Activated T-helper 17 cell treated with anti-CD3 and anti-CD28 coated beads, Interleukin-2, amount 50 U/mL, for 72 hours (primary cell): Measurements from ENCODE around the gene CHST5. TPM values are rescaled to one million over a fixed set of nuclear protein-coding genes. Genes with fewer than 3 reads are reported as not detected.

Experiments
- ATAC-seq: fragments of 150-1000 bp; cut with Tn5 transposase; replicated peaks from 2 replicates; pipeline ENCODE4 v1.10.0; 2021; ENCODE audit warnings: mild to moderate bottlenecking, moderate library complexity
- H3K27ac Mint-ChIP-seq: one replicate; pipeline ENCODE4 v1.8.0; 2022; ENCODE audit warnings: mixed read lengths
- H3K27me3 Mint-ChIP-seq: one replicate; pipeline ENCODE4 v1.8.0; 2022; ENCODE audit warnings: mixed read lengths
- H3K36me3 Mint-ChIP-seq: one replicate; pipeline ENCODE4 v1.8.0; 2022; ENCODE audit warnings: low read depth, mild to moderate bottlenecking, mixed read lengths
- H3K4me1 Mint-ChIP-seq: one replicate; pipeline ENCODE4 v1.8.0; 2022; ENCODE audit warnings: mixed read lengths
- H3K4me3 Mint-ChIP-seq: one replicate; pipeline ENCODE4 v1.8.0; 2022; ENCODE audit warnings: mild to moderate bottlenecking, mixed read lengths
- H3K9me3 Mint-ChIP-seq: one replicate; pipeline ENCODE4 v1.8.0; 2022; ENCODE audit warnings: mixed read lengths
- total RNA-seq, 2 donors: library from RNA; stranded (reverse); gene quantifications; one replicate each; pipeline ENCODE4 v1.2.3, GENCODE V29; 2022

Gene CHST5
- not detected for total RNA-seq

DNA sequence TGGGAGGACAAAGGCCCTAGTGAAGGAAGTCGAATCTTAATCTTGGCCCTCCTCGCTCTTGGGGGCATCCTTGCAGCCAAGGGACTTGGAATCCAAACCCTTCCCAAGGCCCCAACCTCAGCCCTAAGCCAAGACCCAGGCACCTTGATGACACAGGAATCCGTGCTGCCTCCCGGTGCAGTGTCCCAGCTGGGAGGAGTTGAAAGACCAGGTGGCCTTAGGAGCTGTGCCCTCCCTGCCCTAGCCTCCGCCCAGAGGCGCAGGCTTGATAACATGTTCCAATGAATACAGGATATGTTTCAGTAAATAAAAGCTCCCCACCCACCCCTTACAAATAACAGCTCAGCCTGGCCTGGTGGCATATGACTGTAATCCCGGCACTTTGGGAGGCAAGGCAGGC, at the start of gene CHST5:
Gene CHST5, minus strand, starts transcription at position 208 of the 400 bp plus-strand sequence. CDS start 5,724 bp downstream, outside the sequence.
- Mint-ChIP-seq H3K27ac (no peak within 1 kb of the TSS), H3K4me1 (no peaks in the 10 kb centered on the region), H3K27me3 (no peaks in the 10 kb centered on the region), H3K36me3 (no peaks in the 10 kb centered on the region), H3K9me3 (no peaks in the 10 kb centered on the region), H3K4me3 (no peak within 1 kb of the TSS)
- no peak for ATAC-seq

DNA sequence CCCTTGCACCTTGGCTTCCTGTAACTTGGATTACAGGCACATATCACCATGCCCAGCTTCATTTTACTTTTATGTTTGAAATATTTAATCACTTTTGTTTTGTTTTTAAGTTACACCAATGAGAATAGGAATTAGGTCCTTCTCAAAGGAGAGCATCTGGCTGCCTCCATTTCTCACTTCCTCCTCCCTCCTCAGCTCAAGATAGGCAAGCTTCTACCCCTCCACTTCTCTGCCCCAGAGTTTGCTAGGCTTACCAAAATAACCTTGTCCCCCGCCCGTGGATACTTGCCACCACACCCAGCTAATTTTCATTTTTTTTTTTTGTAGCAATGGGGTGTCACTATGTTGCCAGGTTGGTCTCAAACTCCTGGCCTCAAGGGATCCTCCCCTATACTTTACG, 48.2 kb upstream of the CHST5 start:
- ATAC-seq, result no peak
- H3K36me3 Mint-ChIP-seq, result peaks cover 28% of the 10 kb centered on the region
- H3K27ac Mint-ChIP-seq, result peak overlapping the region; percentile 26
- no peak overlapping the region for H3K4me3 Mint-ChIP-seq
- H3K4me1 Mint-ChIP-seq, result peaks cover 14% of the 10 kb centered on the region
- H3K9me3 Mint-ChIP-seq, result no peaks in the 10 kb centered on the region
- H3K27me3 Mint-ChIP-seq, result no peaks in the 10 kb centered on the region

DNA sequence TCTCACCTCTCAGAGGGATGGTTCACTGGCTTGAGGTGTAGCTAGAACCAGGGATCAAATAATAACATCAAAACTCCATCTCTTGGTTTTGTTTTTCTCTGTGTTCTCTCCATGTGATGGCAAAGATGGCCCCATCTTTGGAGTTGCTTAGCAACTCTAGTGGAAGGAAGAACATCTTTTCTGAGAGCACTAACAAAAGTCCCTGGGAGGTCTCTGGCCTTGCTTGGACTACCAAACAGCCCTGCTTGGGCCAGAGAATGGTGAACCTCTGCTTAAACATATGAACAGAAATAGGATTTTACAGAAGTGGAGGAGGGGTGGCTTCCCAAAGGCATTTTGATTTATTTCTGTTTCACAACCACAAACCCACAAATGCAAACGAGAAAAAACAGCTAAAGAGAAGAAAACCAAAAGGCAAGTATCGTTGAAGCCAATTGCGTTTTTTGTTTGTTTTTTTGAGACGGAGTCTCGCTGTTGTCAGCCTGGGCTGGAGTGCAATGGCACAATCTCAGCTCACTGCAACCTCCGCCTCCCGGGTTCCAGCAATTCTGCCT, 43.5 kb upstream of the CHST5 start:
- H3K9me3 Mint-ChIP-seq, result no peaks in the 10 kb centered on the region
- H3K27me3 Mint-ChIP-seq, result no peaks in the 10 kb centered on the region
- peaks cover 8% of the 10 kb centered on the region for H3K4me1 Mint-ChIP-seq
- peaks cover 66% of the 10 kb centered on the region for H3K36me3 Mint-ChIP-seq
- ATAC-seq, result no peak
- H3K27ac Mint-ChIP-seq, result peak overlapping the region; percentile 9
- H3K4me3 Mint-ChIP-seq, result no peak overlapping the region

DNA sequence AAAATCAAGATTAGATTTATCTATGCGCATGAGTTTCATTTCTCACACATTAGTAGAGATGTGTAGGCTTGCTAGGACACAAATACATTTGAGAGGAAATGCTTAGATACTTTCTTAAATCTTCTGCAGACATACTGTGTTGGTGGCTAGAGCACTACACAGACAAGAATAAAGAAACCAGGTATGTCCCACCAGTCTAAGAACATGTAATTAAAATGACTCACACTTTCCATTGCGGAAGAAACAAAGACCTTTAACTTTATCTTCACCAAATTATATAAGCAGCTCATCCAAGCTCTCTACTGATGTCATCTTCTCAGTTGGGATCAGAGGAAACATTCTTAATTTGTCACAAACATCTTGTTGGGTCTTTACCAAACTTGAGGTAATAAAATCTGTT, 42.8 kb upstream of the CHST5 start:
- ATAC-seq, result no peak
- Mint-ChIP-seq H3K4me1 (peaks cover 9% of the 10 kb centered on the region), H3K4me3 (no peak overlapping the region), H3K27me3 (no peaks in the 10 kb centered on the region), H3K27ac (peak overlapping the region; percentile 9), H3K36me3 (peaks cover 72% of the 10 kb centered on the region), H3K9me3 (no peaks in the 10 kb centered on the region)

DNA sequence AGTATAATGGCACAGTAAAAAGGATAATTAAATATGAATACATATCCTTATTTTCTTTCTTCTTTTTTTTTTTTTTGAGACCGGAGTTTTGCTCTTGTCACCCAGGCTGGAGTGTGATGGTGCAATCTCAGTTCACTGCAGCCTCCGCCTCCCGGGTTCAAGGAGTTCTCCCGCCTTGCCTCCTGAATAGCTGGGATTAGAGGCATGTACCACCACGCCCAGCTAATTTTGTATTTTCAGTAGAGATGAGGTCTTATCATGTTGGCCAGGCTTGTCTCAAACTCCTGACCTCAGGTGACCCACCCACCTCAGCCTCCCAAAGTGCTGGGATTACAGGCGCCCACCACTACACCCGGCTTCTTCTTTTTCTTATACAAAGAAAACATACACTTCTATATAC, 42.3 kb upstream of the CHST5 start:
- no peak for ATAC-seq
- peak overlapping the region; percentile 9 for H3K27ac Mint-ChIP-seq
- H3K4me3 Mint-ChIP-seq, result no peak overlapping the region
- no peaks in the 10 kb centered on the region for H3K9me3 Mint-ChIP-seq
- peaks cover 14% of the 10 kb centered on the region for H3K4me1 Mint-ChIP-seq
- H3K36me3 Mint-ChIP-seq, result peaks cover 77% of the 10 kb centered on the region
- H3K27me3 Mint-ChIP-seq, result no peaks in the 10 kb centered on the region

DNA sequence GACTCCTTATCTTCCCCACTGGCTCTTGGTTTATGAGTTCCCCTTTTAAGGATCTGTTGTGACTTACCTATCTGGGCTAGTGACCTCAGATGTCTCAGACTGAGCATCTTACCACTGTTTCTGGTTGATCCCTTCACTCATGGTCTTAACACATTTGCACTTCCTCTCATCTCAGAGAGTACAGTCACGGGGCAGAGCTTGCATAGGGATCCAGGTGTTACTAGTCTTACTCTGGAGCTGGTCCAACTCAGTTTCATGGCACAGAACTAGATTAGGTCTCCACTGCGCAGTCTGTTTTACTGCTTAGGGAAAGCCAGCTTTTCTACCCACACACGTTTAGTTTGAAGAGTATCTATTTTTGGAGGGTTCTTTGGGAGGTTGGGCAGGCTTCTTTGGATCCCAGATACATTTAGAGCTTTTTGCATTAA, 40.5 kb upstream of the CHST5 start:
- H3K4me1 Mint-ChIP-seq, result peaks cover 15% of the 10 kb centered on the region
- no peaks in the 10 kb centered on the region for H3K27me3 Mint-ChIP-seq
- no peaks in the 10 kb centered on the region for H3K9me3 Mint-ChIP-seq
- peak overlapping the region; percentile 32 for H3K27ac Mint-ChIP-seq
- peaks cover 95% of the 10 kb centered on the region for H3K36me3 Mint-ChIP-seq
- H3K4me3 Mint-ChIP-seq, result no peak overlapping the region
- ATAC-seq, result peak; percentile 42

DNA sequence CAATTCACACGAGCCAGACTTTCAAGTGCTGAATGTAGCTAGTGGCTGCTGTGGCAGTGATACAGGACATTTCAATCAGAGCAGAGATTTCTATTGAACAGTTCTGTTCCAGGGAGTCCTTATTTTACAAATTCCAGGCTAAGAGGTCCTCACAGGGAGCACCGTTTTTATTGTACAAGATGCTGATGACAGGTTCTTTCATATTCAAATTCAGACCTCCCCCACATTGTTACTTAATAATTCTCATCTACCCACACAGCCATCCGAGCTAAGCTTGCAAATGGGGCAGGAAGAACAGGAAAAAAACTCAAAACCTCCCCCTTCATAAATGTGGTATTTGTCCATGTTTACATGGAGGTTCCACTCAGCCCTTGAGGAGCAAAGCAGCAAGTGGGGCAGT, 40.0 kb upstream of the CHST5 start:
- Mint-ChIP-seq H3K27ac (peak overlapping the region; percentile 32), H3K36me3 (peaks cover 96% of the 10 kb centered on the region)

DNA sequence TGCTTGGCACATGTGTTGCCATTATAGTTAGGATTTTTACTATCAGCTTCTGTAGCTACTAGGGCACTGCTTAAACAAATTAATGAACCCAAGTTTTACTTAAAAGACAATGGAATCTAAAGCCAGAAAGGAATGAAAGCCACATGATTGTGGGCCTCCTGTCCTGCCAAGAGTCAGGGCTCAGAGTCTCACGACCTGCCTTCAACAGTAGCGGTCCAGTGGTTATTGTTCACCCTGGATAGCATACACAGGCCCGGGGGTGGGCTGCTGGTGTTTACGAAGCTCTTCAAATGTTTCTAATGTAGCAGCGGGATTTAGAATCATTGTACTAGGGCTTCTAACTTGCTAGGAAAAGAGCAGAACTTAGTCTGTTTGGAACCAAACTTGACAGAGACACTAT, 38.0 kb upstream of the CHST5 start:
- peaks cover 94% of the 10 kb centered on the region for H3K36me3 Mint-ChIP-seq

More for the DNA sequence above, 40.0 kb upstream of the CHST5 start:
- Mint-ChIP-seq H3K27me3 (no peaks in the 10 kb centered on the region), H3K4me3 (no peak overlapping the region), H3K4me1 (peaks cover 15% of the 10 kb centered on the region), H3K9me3 (no peaks in the 10 kb centered on the region)
- no peak for ATAC-seq

DNA sequence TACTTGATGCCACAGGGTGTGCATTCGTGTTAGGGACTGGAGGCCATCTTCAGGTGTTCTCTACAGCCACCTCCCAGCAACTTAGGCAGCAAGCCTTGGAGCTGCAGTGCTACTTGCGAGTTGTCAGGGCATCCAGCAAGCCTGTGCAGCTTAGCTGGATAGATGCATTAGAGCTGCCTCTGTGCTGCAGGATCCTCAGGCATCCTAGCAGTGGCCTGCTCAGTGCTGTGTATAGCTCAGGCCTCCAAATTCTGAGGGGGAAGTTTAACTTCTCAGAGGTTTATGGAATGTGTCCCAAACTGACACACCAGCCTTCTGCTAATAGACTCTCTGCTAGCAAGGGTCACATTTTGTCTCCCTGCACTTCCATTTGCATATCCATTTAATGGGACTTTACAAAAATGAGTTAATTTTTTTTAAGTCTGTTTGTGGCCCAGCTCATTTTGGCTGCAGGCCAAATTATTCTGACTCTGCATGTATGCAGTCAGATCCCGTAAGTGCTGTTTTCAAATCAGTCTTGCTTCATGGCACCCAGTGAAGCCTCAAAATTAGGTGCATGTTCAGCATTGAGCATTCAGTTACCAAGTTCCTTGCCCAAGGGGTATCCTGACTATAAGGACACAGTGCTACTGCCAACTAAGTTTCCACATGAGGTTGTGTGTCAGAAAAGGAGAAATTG, 37.1 kb upstream of the CHST5 start:
- no peak for ATAC-seq
- H3K4me1 Mint-ChIP-seq, result peaks cover 15% of the 10 kb centered on the region
- H3K27me3 Mint-ChIP-seq, result no peaks in the 10 kb centered on the region
- no peak overlapping the region for H3K27ac Mint-ChIP-seq
- no peak overlapping the region for H3K4me3 Mint-ChIP-seq
- no peaks in the 10 kb centered on the region for H3K9me3 Mint-ChIP-seq
- H3K36me3 Mint-ChIP-seq, result peaks cover 94% of the 10 kb centered on the region

More for the DNA sequence above, 38.0 kb upstream of the CHST5 start:
- H3K4me3 Mint-ChIP-seq, result no peak overlapping the region
- H3K27ac Mint-ChIP-seq, result peak overlapping the region; percentile 51
- H3K9me3 Mint-ChIP-seq, result no peaks in the 10 kb centered on the region
- peaks cover 15% of the 10 kb centered on the region for H3K4me1 Mint-ChIP-seq
- H3K27me3 Mint-ChIP-seq, result no peaks in the 10 kb centered on the region
- ATAC-seq, result no peak

DNA sequence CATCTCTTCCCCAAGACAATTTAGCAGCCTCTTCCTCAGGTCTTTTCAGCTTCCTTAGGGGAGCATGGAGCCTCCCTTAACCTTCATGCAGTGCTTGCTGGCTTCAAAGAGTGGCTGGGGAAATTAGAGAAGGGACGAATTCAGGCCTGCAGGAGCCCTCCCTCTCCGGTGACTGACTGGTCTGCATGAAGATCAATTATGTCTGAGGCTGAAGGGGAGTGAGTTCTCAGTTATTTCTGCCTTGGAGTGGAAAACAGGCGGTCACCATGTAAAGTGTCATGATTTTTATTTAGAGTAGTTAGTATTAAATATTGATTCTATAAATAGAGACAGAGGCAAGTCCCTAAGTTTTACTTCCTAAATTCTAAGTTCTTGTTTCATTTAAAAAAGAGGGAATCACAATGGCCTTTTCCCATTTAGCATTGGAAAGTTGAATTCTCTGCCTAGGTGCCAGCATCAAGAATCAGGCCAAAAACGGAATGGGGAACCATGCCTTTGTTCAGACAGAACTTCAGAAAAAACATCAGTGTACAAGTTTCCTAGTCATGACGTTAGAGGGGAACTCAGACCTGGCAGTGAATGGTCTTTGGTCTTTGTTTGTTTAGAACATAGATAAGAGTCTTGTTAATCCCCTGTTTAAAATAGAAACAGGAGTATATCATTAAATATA, 34.6 kb upstream of the CHST5 start:
- H3K9me3 Mint-ChIP-seq, result no peaks in the 10 kb centered on the region
- no peaks in the 10 kb centered on the region for H3K27me3 Mint-ChIP-seq
- no peak overlapping the region for H3K4me3 Mint-ChIP-seq
- peaks cover 21% of the 10 kb centered on the region for H3K4me1 Mint-ChIP-seq
- peak overlapping the region; percentile 36 for H3K27ac Mint-ChIP-seq
- peaks cover 76% of the 10 kb centered on the region for H3K36me3 Mint-ChIP-seq
- no peak for ATAC-seq

DNA sequence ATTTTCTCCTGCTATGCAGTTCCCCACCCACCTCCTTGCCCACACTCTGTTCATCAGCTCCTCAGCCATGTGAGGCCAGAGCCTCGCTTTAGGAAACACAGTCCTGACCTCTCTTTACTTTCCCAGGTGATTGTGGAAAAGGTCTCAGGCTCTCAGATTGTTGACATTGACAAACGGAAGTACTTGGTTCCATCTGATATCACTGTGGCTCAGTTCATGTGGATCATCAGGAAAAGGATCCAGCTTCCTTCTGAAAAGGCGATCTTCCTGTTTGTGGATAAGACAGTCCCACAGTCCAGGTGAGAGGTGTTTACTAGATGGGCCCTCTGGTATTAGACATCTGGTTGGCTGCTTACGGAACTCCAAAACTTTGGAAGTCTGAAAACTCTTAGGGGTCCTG, 32.0 kb upstream of the CHST5 start:
- H3K9me3 Mint-ChIP-seq, result no peaks in the 10 kb centered on the region
- peaks cover 11% of the 10 kb centered on the region for H3K4me1 Mint-ChIP-seq
- peaks cover 9% of the 10 kb centered on the region for H3K27me3 Mint-ChIP-seq
- peak overlapping the region; percentile 59 for H3K27ac Mint-ChIP-seq
- peaks cover 54% of the 10 kb centered on the region for H3K36me3 Mint-ChIP-seq
- ATAC-seq, result no peak
- H3K4me3 Mint-ChIP-seq, result peak overlapping the region; percentile 85

DNA sequence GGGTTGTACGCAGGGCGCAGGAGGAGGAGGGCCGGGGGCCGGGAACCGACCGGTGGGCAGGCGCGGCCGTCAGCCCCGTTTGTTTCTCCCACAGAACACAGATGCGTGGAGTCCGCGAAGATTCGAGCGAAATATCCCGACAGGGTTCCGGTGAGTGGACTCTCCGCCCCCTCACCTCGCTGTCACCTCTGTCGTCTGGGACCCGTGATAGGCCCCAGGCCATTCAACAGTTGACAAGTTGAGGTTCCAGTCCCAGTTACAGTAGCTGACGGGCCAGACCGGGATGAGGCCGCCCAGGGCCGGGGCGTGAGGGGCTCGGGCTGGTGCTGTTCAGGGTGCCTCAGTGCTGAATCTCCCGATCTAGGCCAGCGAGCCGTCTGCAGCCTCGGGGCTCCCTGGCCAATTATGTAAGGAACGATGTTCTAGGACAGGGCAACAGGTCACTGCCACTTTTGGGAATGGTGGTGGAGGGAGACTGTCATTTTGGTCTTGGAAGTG, 30.9 kb upstream of the CHST5 start:
- peak overlapping the region; percentile 85 for H3K4me3 Mint-ChIP-seq

DNA sequence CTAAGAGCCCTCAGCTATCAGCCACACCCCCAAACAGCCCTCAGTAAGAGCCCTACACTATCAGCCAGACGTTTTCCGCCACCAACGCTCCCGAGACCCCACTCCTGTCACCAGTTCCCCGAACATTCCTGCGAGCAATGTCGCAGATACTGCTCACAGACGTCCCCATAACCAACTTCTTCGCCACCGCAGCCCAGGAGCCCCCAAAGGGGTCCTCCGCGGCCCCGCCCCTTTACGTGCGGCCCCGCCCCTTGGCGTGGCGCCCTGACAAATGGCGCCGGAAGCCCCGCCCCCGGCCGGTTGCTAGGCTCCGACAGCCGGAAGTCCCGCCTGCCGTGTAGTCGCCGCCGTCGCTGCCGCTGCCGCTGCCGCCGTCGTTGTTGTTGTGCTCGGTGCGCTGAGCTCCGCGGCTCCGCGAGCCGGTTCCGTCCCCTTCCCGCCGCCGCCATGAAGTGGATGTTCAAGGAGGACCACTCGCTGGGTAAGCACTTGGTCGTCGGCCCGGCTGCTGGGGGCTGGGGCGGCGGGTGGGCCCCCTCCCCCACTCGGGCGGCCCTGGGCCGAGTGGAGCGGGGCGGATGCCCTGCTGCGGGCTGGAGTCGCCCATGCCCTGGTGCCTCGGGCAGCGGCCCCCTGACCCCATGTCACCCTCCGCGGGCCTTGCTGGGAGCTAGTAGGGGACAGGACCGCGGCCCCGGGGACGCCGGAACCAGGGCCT, 30.3 kb upstream of the CHST5 start, which contains the start of gene GABARAPL2:
Gene GABARAPL2, plus strand, starts transcription at position 340 of the 718 bp plus-strand sequence. Its CDS starts 108 bp downstream, at position 448.
- Mint-ChIP-seq H3K27me3 (peaks cover 14% of the 10 kb centered on the region), H3K4me1 (peaks cover 11% of the 10 kb centered on the region), H3K27ac (peak within 1 kb of the TSS; percentile 87), H3K36me3 (peaks cover 37% of the 10 kb centered on the region), H3K4me3 (peak within 1 kb of the TSS; percentile 85), H3K9me3 (no peaks in the 10 kb centered on the region)
- peak; percentile 78 for ATAC-seq

More for the DNA sequence above, 30.9 kb upstream of the CHST5 start:
- Mint-ChIP-seq H3K4me1 (peaks cover 11% of the 10 kb centered on the region), H3K36me3 (peaks cover 43% of the 10 kb centered on the region), H3K9me3 (no peaks in the 10 kb centered on the region), H3K27ac (peak overlapping the region; percentile 59), H3K27me3 (peaks cover 14% of the 10 kb centered on the region)
- ATAC-seq, result peak; percentile 1

DNA sequence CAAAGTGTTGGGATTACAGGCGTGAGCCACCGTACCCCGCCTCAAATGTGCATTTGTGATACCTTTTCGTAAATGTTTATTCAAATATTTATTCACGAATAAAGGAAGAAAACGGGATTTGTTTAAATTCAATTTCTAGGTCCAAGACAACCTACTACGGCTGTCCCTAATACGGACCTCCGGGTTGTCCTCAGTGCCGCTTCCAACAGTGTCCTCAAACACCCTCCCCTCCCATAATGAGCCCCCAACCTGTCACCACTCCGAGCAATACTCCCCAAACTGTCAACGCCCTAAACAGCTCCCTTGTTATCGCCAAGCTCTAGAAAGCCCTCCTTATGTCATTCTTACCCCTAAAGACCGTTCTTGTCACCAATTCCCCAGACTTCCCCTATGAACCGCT, 29.7 kb upstream of the CHST5 start:
- H3K36me3 Mint-ChIP-seq, result peaks cover 34% of the 10 kb centered on the region

More for the DNA sequence above, 29.7 kb upstream of the CHST5 start:
- H3K27me3 Mint-ChIP-seq, result peaks cover 14% of the 10 kb centered on the region
- H3K4me1 Mint-ChIP-seq, result peaks cover 11% of the 10 kb centered on the region
- peak overlapping the region; percentile 87 for H3K27ac Mint-ChIP-seq
- ATAC-seq, result no peak
- peak overlapping the region; percentile 85 for H3K4me3 Mint-ChIP-seq
- no peaks in the 10 kb centered on the region for H3K9me3 Mint-ChIP-seq
